HUES6 (cell line): ENCODE data around the gene ZRANB1.

Source experiments
- H3K27ac ChIP-seq: 2 replicates; pipeline ENCODE4 v1.7.0; 2013; ENCODE audit warnings: low read depth, mild to moderate bottlenecking, low read length, inconsistent platforms
- H3K27me3 ChIP-seq: 2 replicates; pipeline ENCODE4 v1.6.1; 2013; ENCODE audit warnings: low read length; ENCODE audit not compliant: control insufficient read depth, insufficient read depth
- H3K36me3 ChIP-seq: 2 replicates; pipeline ENCODE4 v1.6.1; 2013; ENCODE audit warnings: low read length; ENCODE audit not compliant: control insufficient read depth, insufficient read depth
- H3K4me1 ChIP-seq: 2 replicates; pipeline ENCODE4 v1.6.1; 2013; ENCODE audit warnings: low read length; ENCODE audit not compliant: control insufficient read depth, insufficient read depth
- H3K4me3 ChIP-seq: 2 replicates; pipeline ENCODE4 v1.5.1; 2013; ENCODE audit warnings: low read depth, low read length
- H3K9ac ChIP-seq: one replicate; pipeline ENCODE4 v1.6.1; 2013; ENCODE audit warnings: mild to moderate bottlenecking, low read length
- H3K9me3 ChIP-seq: 2 replicates; pipeline ENCODE4 v1.6.1; 2013; ENCODE audit warnings: low read depth, low read length; ENCODE audit not compliant: control insufficient read depth, insufficient read depth

ZRANB1 gene

GRCh38 chr10:124963866-124964720, 22.2 kb downstream of the ZRANB1 start:
- no peak overlapping the region for H3K9ac ChIP-seq
- H3K27ac ChIP-seq = no peak overlapping the region
- H3K9me3 ChIP-seq = no peaks in the 10 kb centered on the region
- H3K4me3 ChIP-seq = no peak overlapping the region
- H3K36me3 ChIP-seq = peaks cover 25% of the 10 kb centered on the region
- H3K27me3 ChIP-seq = no peaks in the 10 kb centered on the region
- H3K4me1 ChIP-seq = 0 out of 2 replicates have a peak, but pooled peaks cover 6% of the 10 kb centered on the region

DNA sequence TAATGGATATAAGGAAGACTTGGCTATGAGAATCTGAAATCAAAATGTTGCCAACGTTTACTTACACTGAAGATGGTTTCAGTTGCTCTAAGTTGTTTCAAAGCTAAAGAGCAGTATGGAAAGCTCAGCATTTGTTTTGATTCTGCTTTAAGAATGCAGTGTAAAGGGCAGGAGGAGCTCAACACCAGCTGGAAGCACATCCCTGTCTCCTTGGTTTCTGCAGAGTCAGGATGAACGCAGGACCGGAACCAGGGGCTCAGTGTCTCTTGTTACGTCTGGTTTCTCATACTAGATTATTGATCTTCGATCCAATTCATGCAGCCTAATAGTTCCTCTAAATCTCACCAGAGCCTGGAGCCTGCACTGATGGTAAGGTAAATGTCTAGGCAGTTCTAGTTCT, 24.1 kb downstream of the ZRANB1 start:
- no peak overlapping the region for H3K9ac ChIP-seq
- H3K4me3 ChIP-seq = no peak overlapping the region
- no peaks in the 10 kb centered on the region for H3K4me1 ChIP-seq
- H3K36me3 ChIP-seq = peaks cover 29% of the 10 kb centered on the region
- no peaks in the 10 kb centered on the region for H3K9me3 ChIP-seq
- H3K27me3 ChIP-seq = no peaks in the 10 kb centered on the region
- H3K27ac ChIP-seq = no peak overlapping the region

DNA sequence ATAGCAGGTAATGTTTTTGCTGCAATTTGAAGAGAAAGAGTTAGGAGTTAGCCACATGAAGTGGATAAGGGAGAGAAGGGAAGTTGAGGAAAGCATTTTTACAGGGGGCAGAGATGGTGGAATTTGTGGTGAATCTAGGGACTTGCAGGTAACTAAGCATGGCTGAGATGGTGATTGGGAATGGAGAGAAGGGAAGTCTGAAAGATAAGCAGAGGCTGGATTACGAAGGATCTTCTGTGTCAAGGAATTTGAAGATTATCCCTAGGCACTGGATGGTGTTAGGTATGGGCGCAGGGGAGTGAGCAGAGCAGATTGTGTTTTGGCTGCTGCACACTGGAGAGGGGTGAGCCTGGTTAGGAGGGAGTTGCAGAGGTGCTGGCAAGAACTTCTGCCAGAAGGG, 25.3 kb downstream of the ZRANB1 start:
- Histone ChIP-seq H3K9ac (no peak overlapping the region), H3K36me3 (peaks cover 40% of the 10 kb centered on the region), H3K27ac (no peak overlapping the region), H3K27me3 (no peaks in the 10 kb centered on the region), H3K4me3 (no peak overlapping the region), H3K9me3 (no peaks in the 10 kb centered on the region), H3K4me1 (no peaks in the 10 kb centered on the region)

- Histone ChIP-seq H3K4me1 (no peaks in the 10 kb centered on the region), H3K27me3 (no peaks in the 10 kb centered on the region), H3K36me3 (peaks cover 70% of the 10 kb centered on the region), H3K9me3 (no peaks in the 10 kb centered on the region), H3K9ac (no peak overlapping the region), H3K4me3 (no peak overlapping the region), H3K27ac (no peak overlapping the region)
Measured at GRCh38 chr10:124971276-124971675, 29.4 kb downstream of the ZRANB1 start.

GRCh38 chr10:124972637-124973036, 30.7 kb downstream of the ZRANB1 start:
- Histone ChIP-seq H3K9ac (no peak overlapping the region), H3K9me3 (no peaks in the 10 kb centered on the region), H3K4me3 (no peak overlapping the region), H3K36me3 (peaks cover 56% of the 10 kb centered on the region), H3K27me3 (no peaks in the 10 kb centered on the region), H3K27ac (no peak overlapping the region), H3K4me1 (no peaks in the 10 kb centered on the region)

DNA sequence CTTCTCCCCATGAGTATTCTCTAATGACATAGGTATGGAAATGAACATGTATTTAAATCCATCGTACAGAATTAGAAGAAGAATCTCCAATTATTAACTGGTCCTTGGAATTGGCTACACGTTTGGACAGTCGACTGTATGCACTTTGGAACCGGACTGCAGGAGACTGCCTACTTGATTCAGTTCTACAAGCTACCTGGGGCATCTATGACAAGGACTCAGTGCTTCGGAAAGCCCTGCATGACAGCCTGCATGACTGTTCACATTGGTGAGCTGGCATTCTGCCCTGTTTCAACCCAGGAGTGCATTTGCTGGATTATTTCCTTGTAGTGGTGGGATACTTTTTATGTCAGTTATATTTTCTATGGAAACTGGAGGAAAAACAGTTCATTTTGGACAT, 32.2 kb downstream of the ZRANB1 start:
- Histone ChIP-seq H3K36me3 (peaks cover 49% of the 10 kb centered on the region), H3K27me3 (no peaks in the 10 kb centered on the region), H3K27ac (no peak overlapping the region), H3K4me1 (no peaks in the 10 kb centered on the region), H3K9ac (no peak overlapping the region), H3K9me3 (no peaks in the 10 kb centered on the region), H3K4me3 (no peak overlapping the region)

DNA sequence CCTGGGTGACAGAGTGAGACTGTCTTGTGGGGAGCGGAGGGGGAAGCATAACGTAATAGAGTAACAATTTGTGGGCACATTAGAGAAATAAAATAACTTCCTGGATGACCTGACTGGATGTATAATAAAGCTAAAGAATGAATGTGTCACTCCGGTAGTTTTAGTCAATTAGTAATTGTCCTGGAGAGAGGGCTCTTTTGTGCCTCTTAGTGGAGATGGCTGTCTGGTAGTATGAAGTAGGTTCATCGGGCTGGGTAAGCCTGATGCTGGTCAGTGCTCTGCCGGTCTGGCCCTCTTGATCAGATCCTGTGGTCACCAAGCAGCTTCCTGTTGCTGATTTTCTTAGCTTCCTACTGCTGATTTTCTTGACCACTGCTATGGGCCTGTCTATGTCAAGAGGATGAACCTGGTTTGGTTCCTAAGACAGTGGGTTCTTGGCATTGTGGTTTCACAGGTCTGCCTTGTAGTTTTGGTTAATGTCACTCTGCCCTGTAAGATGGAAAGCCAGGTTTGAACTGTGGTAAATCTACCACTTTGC, 34.1 kb downstream of the ZRANB1 start:
- H3K4me3 ChIP-seq = no peak overlapping the region
- peaks cover 45% of the 10 kb centered on the region for H3K36me3 ChIP-seq
- H3K9ac ChIP-seq = no peak overlapping the region
- no peaks in the 10 kb centered on the region for H3K27me3 ChIP-seq
- no peak overlapping the region for H3K27ac ChIP-seq
- no peaks in the 10 kb centered on the region for H3K4me1 ChIP-seq
- H3K9me3 ChIP-seq = no peaks in the 10 kb centered on the region

GRCh38 chr10:124977161-124977560, 35.2 kb downstream of the ZRANB1 start:
- Histone ChIP-seq H3K9me3 (no peaks in the 10 kb centered on the region), H3K27me3 (no peaks in the 10 kb centered on the region), H3K4me1 (no peaks in the 10 kb centered on the region), H3K9ac (no peak overlapping the region), H3K27ac (no peak overlapping the region), H3K4me3 (no peak overlapping the region), H3K36me3 (peaks cover 42% of the 10 kb centered on the region)

DNA sequence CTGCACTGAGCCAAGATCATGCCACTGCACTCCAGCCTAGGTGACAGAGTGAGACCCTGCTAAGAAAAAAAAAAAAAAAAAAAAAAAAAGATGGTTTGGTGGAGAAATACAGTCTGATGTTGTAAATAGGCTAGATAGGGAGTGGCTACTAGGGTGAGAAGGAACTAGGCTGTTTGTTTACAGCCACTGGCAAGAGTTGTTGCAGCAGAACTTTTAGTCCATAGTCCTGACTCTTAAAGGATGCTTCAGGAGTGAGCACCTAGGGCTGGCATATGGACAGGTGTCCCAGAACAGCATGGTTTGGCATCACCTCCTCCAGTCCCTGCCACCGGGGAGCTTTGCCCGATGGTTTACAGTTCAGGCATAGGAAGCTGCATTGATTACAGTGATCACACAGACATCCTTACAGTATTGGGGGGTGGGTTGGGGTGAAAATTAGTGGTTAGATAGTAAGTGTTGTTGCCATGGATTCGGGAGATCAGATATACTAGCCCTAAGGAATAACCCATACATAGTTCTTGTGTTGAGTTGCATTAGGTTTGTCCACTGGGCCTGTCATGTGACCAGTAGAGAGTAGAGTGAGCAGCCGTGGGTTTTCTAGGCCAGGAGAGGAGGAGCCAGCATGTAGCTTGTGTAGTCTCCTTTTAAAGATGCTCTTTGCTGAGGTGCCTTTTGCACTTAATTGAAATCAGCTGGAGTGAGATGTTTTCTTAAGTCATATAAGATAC, 35.9 kb downstream of the ZRANB1 start:
- no peaks in the 10 kb centered on the region for H3K9me3 ChIP-seq
- no peaks in the 10 kb centered on the region for H3K4me1 ChIP-seq
- H3K9ac ChIP-seq = no peak overlapping the region
- H3K27ac ChIP-seq = no peak overlapping the region
- H3K27me3 ChIP-seq = no peaks in the 10 kb centered on the region
- H3K4me3 ChIP-seq = no peak overlapping the region
- peaks cover 45% of the 10 kb centered on the region for H3K36me3 ChIP-seq

- H3K4me1 ChIP-seq = no peaks in the 10 kb centered on the region
- H3K9me3 ChIP-seq = no peaks in the 10 kb centered on the region
- no peak overlapping the region for H3K4me3 ChIP-seq
- no peak overlapping the region for H3K9ac ChIP-seq
- H3K27me3 ChIP-seq = no peaks in the 10 kb centered on the region
- H3K27ac ChIP-seq = no peak overlapping the region
- peaks cover 46% of the 10 kb centered on the region for H3K36me3 ChIP-seq
Measured at GRCh38 chr10:124978376-124978725, 36.4 kb downstream of the ZRANB1 start.

GRCh38 chr10:124983321-124983720, 41.4 kb downstream of the ZRANB1 start:
- no peaks in the 10 kb centered on the region for H3K27me3 ChIP-seq
- H3K27ac ChIP-seq = no peak overlapping the region
- no peaks in the 10 kb centered on the region for H3K4me1 ChIP-seq
- no peak overlapping the region for H3K9ac ChIP-seq
- peaks cover 70% of the 10 kb centered on the region for H3K36me3 ChIP-seq
- H3K9me3 ChIP-seq = no peaks in the 10 kb centered on the region
- H3K4me3 ChIP-seq = no peak overlapping the region
